Omental fat pad (tissue), 4 donors: ENCODE results near the gene MIEF1. TPM values are rescaled to one million over a fixed set of nuclear protein-coding genes. Genes with fewer than 3 reads are reported as not detected.

Experiments used
- ATAC-seq: fragments of 150-250 bp; one replicate; pipeline ENCODE4 v1.9.1; 2016; ENCODE audit warnings: mild to moderate bottlenecking, moderate library complexity; ENCODE audit not compliant: low FRiP score
- DNase-seq: peaks from one replicate; pipeline ENCODE4 v3.0.0-alpha.2; 2019; ENCODE audit warnings: low spot score
- CTCF ChIP-seq, 3 donors: fragments of 450-650 bp; IDR thresholded peaks; one replicate each; pipeline ENCODE4 v1.5.1; 2016 to 2017; ENCODE audit warnings: antibody characterized with exemption in 3 of 3, mild to moderate bottlenecking in 3 of 3, moderate library complexity in 2 of 3
- total RNA-seq, 4 donors: library from RNA; depleted of rRNA; stranded (reverse); fragments of >200 nt; gene quantifications; one replicate each; pipeline ENCODE4 v1.1.0, GENCODE V29; 2016

MIEF1 gene
- total RNA-seq, 4 donors from 2014 or later, result 23.6 to 46.0 (median 32.4) TPM

GRCh38 chr22:39471381-39472141 lies 30.5 kb upstream of the MIEF1 start:
- DNase-seq, result no peak
- ATAC-seq, result no peak
- TF ChIP-seq CTCF (IDR thresholded peaks at IDR 0.05), result no peak

- no peak for ATAC-seq
- no peak for TF ChIP-seq CTCF (IDR thresholded peaks at IDR 0.05)
- DNase-seq, result no peak
Observed at GRCh38 chr22:39472570-39473556, 29.2 kb upstream of the MIEF1 start.

GRCh38 chr22:39473851-39474250 lies 28.2 kb upstream of the MIEF1 start:
- DNase-seq, result no peak
- ATAC-seq, result no peak
- no peak for TF ChIP-seq CTCF (IDR thresholded peaks at IDR 0.05)

- no peak for TF ChIP-seq CTCF (IDR thresholded peaks at IDR 0.05)
- DNase-seq (no peak), ATAC-seq (no peak)
Observed at GRCh38 chr22:39474351-39475111, 27.6 kb upstream of the MIEF1 start.

- DNase-seq (no peak), ATAC-seq (no peak)
- no peak for TF ChIP-seq CTCF (IDR thresholded peaks at IDR 0.05)
Observed at GRCh38 chr22:39475337-39475736, 26.8 kb upstream of the MIEF1 start.

- TF ChIP-seq CTCF (IDR thresholded peaks at IDR 0.05), result no peak
- ATAC-seq (no peak), DNase-seq (no peak)
Observed at GRCh38 chr22:39475902-39476301, 26.2 kb upstream of the MIEF1 start.
